Measurements from ENCODE around the gene VPS50.
"Not testable (repeated sequence)": the region's sequence is repeated elsewhere in the genome, so short reads cannot be mapped to it uniquely, and the experiment has no call there.

Gene VPS50

GRCh38 chr7:93337052-93337451 is 104.9 kb downstream of the VPS50 start:
- DNase-seq, result no peak

DNA sequence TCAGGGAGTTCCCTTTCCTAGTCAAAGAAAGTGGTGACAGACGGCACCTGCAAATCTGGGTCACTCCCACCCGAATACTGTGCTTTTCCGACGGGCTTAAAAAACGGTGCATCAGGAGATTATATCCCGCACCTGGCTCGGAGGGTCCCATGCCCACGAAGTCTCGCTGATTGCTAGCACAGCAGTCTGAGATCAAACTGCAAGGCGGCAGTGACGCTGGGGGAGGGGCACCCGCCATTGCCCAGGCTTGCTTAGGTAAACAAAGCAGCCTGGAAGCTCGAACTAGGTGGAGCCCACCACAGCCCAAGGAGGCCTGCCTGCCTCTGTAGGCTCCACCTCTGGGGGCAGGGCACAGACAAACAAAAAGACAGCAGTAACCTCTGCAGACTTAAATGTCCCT is 110.0 kb downstream of the VPS50 start:
- DNase-seq, result not testable (repeated sequence)

DNA sequence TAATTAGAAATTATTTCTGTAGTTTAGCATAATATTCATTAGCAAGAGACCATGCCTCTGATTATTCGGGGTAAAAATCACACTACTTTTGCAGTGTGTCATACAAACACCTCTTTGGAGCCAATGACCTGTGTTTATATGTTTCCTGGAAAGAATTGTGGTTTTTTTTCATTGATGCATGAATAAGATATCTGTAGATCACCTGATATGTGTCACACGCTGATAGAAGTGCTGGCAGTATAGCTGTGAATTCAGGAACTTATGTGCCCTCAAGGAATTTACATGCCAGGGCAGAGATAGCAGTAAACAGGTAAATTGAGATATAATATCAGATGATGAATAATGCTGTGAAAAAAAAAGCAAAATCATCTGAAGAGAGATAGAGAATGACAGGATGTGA is 118.2 kb downstream of the VPS50 start:
- DNase-seq, result no peak

GRCh38 chr7:93352881-93353280 is 120.7 kb downstream of the VPS50 start:
- DNase-seq, result no peak

GRCh38 chr7:93354815-93355214 is 122.6 kb downstream of the VPS50 start:
- DNase-seq, result no peak

GRCh38 chr7:93359520-93360198 is 127.5 kb downstream of the VPS50 start:
- no peak for DNase-seq

GRCh38 chr7:93361853-93362252 is 129.7 kb downstream of the VPS50 start:
- no peak for DNase-seq

DNA sequence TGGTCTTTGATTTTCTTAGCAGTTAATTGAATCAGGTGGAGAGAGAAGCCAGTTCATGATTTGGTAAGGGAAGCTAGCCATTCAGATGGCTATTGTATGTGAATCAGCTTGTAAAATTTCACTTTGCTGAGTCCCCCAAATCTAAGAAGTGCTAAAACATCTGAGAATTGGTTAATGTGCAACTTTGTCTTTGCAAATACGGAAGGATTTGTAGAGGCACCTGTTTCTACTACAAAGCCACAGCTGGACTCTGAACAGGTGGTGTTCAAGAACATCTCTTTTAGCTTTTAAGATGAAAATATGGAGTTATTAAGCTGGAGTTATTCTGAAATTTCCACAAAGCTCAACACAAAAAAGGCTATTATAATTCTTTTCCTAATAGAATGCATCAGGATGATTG is 132.6 kb downstream of the VPS50 start:
- DNase-seq, result no peak

DNA sequence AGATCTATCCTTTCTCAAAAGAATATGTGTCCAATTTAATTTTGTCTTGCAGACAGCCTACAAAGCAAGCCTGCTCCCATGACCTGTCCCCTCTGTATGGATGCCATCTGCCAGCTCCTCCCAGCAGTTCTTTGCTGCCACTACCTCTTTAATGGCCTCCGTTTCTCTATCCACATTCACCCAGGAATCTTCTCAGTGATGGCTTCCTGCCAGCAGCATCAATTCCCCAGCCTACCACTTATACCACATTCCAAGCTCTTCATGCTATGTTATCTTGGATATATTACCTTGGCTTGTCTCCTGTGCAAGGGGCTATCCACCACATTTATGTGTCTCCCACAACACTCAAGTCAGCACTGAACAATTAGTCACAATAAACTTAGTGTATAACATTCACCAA is 133.2 kb downstream of the VPS50 start:
- no peak for DNase-seq

- DNase-seq, result no peak
Measured at GRCh38 chr7:93366816-93367215, 134.7 kb downstream of the VPS50 start.

- DNase-seq, result no peak
Measured at GRCh38 chr7:93367254-93367653, 135.1 kb downstream of the VPS50 start.

DNA sequence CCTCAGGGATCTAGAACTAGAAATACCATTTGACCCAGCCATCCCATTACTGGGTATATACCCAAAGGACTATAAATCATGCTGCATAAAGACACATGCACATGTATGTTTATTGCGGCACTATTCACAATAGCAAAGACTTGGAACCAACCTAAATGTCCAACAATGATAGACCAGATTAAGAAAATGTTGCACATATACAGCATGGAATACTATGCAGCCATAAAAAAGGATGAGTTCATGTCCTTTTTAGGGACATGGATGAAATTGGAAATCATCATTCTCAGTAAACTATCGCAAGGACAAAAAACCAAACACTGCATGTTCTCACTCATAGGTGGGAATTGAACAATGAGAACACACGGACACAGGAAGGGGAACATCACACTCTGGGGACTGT is 138.8 kb downstream of the VPS50 start:
- DNase-seq, result not testable (repeated sequence)

DNA sequence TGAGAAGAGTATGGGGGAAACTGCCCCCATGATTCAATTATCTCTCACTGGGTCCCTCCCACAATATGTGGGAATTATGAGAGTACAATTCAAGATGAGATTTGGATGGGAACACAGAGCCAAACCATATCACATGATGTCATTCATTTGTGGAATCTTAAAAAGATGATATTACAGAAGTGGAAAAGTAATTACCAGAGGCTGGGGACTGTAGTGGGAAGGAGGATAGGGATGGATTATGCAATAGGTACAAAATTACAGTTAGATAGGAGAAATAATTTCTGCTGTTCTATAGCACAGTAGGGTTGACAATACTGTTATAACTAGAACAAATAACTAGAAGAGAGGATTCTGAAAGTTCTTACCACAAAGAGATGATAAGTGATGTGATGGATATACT is 141.4 kb downstream of the VPS50 start:
- no peak for DNase-seq

DNA sequence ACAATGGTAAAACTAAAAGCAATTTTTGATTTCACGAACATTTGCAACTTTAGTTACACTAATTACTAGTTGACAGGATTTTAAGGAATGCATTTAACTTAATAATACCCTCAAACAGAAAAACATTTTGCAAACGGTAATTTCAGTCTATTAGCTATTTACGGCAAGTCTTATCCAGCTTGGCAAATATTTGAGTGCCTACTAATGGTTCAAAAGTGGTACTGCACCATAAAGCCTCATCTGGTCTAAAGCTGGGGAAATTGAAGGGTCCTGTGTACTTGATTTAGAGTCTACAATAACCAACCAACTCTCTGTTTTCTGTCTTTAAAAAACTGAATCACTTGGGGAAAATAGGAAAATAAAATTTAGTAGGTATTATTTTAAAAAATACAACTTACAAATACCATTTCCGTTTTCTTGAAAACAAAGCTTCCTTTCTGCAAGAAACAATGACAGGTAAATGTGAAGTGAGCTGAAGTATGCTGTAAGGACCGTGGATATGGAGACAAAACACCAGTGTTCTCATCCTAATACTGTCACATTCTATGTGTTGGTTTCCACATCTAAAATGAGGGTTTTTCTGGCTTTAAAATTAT is 142.3 kb downstream of the VPS50 start:
- DNase-seq, result no peak

DNA sequence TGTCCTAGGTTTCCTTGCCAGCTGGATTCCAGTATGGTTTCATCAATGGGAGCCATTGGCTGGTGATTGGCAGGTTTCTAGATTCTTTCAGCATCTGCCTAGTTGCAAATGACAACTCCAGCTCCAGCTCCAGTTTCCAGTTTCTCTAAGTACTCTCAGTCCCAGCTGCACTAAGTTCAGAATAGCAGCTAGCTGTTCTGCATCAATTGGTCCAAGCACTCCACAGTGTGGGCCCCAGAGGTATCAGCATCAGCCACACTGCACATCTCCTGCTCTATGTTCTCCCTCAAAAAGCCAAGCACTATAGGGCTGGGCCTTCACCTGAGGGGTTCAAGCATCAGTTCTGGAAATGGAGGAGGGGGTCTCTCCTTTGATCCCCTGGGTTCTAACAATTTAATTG is 143.4 kb downstream of the VPS50 start:
- DNase-seq, result no peak

DNA sequence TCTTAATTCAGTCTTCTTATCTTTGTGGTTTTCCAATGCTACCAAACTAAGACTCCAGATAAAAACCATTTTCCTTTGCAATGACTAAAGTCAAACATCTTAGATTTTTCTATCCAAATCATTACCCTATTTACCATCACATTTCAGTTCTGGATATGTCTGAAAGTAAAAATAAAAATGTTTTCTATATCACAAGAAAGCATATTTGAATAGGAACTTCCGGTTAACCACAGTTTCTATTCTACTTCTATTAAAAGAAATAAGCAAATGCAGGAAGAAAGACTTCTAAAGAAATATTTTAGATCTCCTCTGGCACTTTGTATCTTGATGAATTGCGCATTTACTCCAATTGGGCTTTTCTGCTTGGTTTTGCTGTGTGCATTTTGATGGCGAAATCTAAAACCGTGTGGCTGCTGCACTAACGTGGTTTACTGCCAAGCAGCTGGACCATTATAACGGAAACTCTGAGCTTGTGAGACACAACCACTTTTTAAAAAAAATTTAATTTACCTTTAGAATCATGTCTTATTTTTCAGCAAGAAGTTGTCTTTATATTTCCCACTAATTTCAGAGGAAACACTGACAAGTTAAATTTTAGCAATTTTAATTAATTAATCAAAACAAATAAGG is 146.1 kb downstream of the VPS50 start:
- no peak for DNase-seq

DNA sequence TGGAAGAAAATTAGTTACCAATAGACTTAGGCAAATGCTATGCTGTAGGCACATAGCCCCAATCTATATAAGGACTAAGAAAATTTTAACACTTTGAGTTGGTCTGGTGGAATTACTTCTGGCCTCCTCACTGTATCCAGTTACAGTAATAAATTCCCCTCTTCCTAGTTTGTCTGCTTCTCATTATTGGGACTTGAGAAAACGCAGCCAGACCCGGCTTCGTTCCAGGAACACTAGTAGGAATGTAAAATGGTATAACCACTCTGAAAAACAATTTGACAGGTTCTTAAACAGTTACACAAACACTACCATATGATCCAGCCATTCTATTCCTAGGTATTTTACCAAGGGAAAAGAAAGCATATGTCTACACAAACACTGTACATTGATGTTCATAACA is 150.2 kb downstream of the VPS50 start:
- no peak for DNase-seq

DNA sequence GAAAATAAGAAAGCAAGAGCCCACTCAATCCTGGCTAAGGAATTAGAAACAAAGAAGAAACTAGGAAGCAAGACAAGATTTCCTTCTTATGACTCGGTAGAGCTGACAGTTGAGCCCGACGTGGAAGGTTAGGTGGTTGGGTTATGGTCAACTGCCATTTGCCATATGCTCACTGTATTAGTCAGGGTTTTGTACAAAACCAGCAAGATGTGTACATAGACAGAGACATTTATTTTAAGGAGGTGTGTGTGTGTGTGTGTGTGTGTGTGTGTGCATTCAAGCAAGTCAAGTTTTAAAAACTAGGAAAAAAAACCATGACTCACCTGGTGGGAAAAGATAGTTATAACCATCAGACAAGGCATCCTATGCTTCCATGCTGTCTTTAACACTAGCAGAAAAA is 158.5 kb downstream of the VPS50 start:
- no peak for DNase-seq

GRCh38 chr7:93392984-93393383 is 160.8 kb downstream of the VPS50 start:
- DNase-seq, result no peak

DNA sequence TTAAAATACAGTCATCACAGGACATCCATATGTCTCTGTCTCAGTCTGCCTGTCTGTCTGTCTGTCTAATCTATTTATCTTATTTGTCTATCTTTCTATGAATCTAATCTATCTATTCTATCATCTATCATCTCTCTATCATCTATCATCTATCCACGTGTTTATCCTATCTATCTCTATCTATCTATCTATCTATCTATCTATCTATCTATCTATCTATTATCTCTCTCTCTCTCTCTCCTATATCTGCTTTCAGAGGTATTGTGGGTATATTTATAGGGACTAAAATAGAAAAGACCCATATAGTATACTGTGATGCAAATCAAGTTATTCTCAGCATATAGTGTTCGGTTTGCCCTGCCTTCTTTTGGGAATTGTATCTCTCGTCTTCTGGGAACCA is 167.5 kb downstream of the VPS50 start:
- DNase-seq, result no peak

DNA sequence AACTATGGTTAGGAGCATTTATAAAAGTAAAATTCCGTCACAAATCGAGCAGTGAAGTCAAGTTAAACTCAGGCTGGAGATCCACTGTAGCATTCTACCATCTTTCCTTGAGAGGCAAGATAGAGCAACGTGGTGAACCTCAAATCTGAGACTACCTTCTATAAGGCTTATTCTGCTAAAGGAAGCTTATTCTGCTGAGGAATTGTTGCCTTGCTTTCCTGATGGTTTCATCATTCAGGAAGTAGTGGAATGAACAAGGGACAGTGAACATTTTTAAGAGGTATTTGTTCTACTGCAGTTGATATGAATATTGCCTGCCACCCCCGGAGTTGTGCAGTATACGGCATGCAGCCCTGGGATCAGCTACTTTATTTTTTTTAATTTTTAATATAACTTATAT is 170.8 kb downstream of the VPS50 start:
- DNase-seq, result no peak

GRCh38 chr7:93407239-93407638 is 175.1 kb downstream of the VPS50 start:
- no peak for DNase-seq

GRCh38 chr7:93409324-93409723 is 177.2 kb downstream of the VPS50 start:
- no peak for DNase-seq

Measured in stimulated activated CD4-positive, alpha-beta T cell treated with anti-CD3 and anti-CD28 coated beads, Interleukin-4, amount 100 ng/mL, for 24 hours (primary cell).